Measurements from ENCODE around the gene FLVCR2.

FLVCR2 gene

DNA sequence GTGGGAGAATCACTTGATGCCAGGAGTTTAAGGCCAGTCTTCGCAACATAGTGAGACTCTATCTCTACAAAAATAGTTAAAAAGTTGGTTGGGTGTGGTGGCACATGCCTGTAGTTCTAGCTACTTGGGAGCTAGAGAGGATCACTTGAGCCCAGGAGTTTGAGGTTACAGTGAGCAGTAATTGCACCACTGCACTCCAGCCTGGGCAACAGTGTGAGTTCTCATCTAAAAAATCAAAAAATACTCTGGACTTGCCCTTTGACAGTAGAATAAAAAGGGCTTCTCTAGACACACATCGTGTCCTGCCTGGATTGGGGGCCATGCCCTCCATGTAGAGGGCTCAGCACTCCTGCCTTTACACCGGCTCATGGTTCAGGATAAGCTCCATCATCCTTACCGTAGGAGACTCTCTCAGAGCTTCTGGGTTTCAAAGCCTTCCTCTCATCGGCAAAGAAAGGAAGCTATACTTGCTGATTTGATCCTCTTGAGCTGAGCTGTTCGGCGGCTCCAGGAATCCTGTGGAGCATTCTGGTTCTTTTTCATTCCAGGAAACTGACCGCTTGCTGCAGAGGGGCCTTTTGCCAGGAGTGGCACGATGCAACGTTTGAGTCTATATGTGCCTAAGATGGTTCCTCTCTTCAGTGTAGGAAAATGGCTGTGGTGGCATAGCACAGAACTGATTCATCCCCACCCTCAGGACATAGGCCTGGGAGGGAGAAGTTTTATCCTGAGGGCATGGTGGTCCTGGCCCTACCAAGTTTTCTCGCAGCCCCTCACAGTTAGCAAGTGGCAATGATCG is 29.6 kb downstream of the FLVCR2 start:
- CTCF ChIA-PET, result no interaction called here
- no peak for DNase-seq (ENCODE audit: extremely low spot score)
- POLR2A ChIA-PET, result no interaction called here
- TF ChIP-seq SUZ12 (IDR thresholded peaks at IDR 0.05), result no peak
- TF ChIP-seq ELF4 (IDR thresholded peaks at IDR 0.05), result no peak
- TF ChIP-seq, protein P1, sequence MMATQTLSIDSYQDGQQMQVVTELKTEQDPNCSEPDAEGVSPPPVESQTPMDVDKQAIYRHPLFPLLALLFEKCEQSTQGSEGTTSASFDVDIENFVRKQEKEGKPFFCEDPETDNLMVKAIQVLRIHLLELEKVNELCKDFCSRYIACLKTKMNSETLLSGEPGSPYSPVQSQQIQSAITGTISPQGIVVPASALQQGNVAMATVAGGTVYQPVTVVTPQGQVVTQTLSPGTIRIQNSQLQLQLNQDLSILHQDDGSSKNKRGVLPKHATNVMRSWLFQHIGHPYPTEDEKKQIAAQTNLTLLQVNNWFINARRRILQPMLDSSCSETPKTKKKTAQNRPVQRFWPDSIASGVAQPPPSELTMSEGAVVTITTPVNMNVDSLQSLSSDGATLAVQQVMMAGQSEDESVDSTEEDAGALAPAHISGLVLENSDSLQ (IDR thresholded peaks at IDR 0.05), result no peak
- no peak for TF ChIP-seq CTBP1 (IDR thresholded peaks at IDR 0.05; ENCODE audit: borderline replicate concordance)
- no peak for TF ChIP-seq FOXA1 (IDR thresholded peaks at IDR 0.05)
- no peak for TF ChIP-seq HDGF (IDR thresholded peaks at IDR 0.05; ENCODE audit: borderline replicate concordance)
- TF ChIP-seq ARNT (IDR thresholded peaks at IDR 0.05), result no peak
- TF ChIP-seq SP1 (IDR thresholded peaks at IDR 0.05), result no peak
- TF ChIP-seq BHLHE40 (IDR thresholded peaks at IDR 0.05; ENCODE audit: borderline replicate concordance), result no peak
- TF ChIP-seq ZNF384 (IDR thresholded peaks at IDR 0.05), result no peak
- no peak for TF ChIP-seq LEF1 (IDR thresholded peaks at IDR 0.05; ENCODE audit: borderline replicate concordance)
- TF ChIP-seq NFRKB (IDR thresholded peaks at IDR 0.05), result no peak
- no peak for TF ChIP-seq FOXK2 (IDR thresholded peaks at IDR 0.05)
- TF ChIP-seq FOXM1 (IDR thresholded peaks at IDR 0.05; ENCODE audit: borderline replicate concordance), result no peak
- TF ChIP-seq TARDBP (IDR thresholded peaks at IDR 0.05), result no peak
- no peak for TF ChIP-seq L3MBTL2 (conservative IDR thresholded peaks at IDR 0.05)

DNA sequence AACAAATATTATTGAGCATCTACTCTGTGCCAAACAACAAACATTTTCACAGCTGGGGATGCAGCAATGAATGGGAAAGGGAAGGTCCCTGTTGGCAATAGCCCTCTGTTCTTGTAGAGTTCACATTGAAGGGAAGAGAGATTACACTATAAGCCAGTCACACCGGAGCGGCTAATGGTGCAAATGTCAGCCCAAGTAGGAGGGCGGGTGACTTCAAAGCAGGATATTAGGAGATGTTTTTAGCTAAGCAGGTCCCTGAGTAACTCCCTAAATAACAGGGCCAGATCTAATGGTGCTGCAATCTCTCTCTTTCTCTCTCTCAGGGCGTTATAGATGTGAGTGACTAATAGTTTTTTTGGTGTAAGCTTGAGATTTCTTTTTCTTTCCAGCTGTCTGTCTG is 30.7 kb downstream of the FLVCR2 start:
- DNase-seq (ENCODE audit: extremely low spot score), result no peak
- CTCF ChIA-PET, result no interaction called here
- TF ChIP-seq L3MBTL2 (conservative IDR thresholded peaks at IDR 0.05) (no peak), ZNF384 (IDR thresholded peaks at IDR 0.05) (no peak), LEF1 (IDR thresholded peaks at IDR 0.05; ENCODE audit: borderline replicate concordance) (no peak)
- POLR2A ChIA-PET, result no interaction called here

DNA sequence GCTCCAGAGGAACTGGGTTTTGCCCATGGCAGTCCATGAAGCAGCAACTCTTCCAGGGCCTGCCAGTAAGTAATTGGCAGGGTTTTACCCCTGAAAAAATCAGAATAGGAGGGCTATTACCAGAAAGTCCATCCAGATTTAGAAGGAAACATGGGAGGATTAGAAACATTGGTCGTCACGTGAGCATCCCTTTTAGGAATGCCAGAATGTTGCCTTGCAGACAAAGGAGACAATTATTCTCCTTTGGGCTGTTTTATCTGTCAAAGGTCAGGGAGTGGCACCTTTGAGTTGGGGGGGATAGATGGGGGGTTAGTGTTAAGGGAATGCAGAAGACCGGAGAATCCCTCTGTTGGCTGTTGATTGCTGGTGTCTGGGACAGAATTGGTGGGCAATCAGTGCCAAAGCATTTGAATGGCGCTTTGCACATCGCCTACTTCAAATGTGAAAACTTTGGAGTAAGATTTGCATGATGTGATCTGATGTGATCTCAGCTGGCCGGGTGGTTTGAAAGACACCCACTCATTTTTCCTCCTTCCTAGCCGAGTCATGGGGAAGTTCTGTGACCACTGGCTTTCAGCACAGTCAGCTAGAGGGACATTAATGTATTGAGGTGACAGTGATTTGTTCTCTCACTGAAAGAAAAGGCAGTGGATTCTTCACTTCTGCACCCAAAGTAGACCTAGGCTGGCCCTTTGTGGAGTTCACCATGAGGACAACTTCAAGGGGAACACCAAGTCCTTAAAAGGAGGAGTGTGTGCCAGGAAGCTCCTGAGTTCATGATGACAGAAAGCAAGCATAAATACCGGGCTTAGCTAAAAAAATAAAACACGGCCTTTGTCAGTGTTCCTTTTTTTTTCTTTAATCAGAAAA is 31.4 kb downstream of the FLVCR2 start:
- ChIA-PET CTCF (no interaction called here), POLR2A (no interaction called here)
- DNase-seq (ENCODE audit: extremely low spot score), result no peak
- TF ChIP-seq FOXK2 (IDR thresholded peaks at IDR 0.05), result no peak
- TF ChIP-seq NFRKB (IDR thresholded peaks at IDR 0.05), result no peak
- no peak for TF ChIP-seq FOXM1 (IDR thresholded peaks at IDR 0.05; ENCODE audit: borderline replicate concordance)
- TF ChIP-seq L3MBTL2 (conservative IDR thresholded peaks at IDR 0.05), result no peak
- TF ChIP-seq FOXA1 (IDR thresholded peaks at IDR 0.05), result no peak

DNA sequence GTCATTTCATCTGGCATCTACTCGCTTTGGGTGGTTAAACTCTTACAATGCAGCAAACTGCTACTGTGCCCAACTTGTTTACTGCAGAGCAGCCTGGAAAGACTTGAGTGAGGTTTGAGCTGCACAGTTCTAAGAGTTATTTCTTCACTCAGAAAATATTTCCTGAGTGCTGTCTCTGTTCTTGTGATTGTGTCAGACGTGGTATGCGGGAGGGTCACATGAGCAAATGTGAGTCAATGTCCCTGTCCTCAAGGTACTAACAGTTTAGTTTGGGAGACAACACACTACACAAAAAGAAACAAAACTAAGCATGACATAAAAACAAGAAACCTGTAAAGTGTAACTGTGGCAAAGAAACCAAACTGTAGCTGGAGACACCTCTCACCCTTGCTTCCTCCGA is 32.4 kb downstream of the FLVCR2 start:
- CTCF ChIA-PET, result no interaction called here
- DNase-seq (ENCODE audit: extremely low spot score), result no peak

DNA sequence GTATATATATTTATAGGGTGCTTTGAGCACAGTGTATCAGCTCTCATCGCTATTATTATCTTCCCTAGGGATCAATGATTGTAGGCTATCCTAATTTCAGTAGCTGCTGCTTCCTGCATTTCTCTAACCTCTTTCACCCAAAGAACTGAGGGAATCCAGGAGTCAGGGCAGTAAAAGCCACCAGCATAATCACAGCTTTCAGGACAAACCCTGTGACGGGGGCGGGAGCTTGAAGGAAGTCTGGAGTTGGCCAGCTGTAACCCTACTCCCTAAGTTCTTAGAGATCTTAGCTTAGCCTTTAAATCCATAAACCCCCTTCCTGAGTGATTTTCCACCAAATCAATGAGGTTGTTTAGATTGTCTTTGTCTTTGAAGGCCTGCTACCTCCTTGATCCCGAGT is 33.7 kb downstream of the FLVCR2 start:
- ChIA-PET CTCF (interaction anchor here (0.7 kb wide), 1 partner anchor 51 kb away, joined by 3 read pairs; no protein-coding TSS in a partner anchor), POLR2A (no interaction called here)

More for the DNA sequence above, 32.4 kb downstream of the FLVCR2 start:
- POLR2A ChIA-PET, result no interaction called here
- TF ChIP-seq CTBP1 (IDR thresholded peaks at IDR 0.05; ENCODE audit: borderline replicate concordance), result no peak
- no peak for TF ChIP-seq ELF4 (IDR thresholded peaks at IDR 0.05)
- TF ChIP-seq SUZ12 (IDR thresholded peaks at IDR 0.05), result no peak
- TF ChIP-seq ZNF384 (IDR thresholded peaks at IDR 0.05), result no peak
- no peak for TF ChIP-seq FOXK2 (IDR thresholded peaks at IDR 0.05)
- no peak for TF ChIP-seq FOXM1 (IDR thresholded peaks at IDR 0.05; ENCODE audit: borderline replicate concordance)
- TF ChIP-seq TARDBP (IDR thresholded peaks at IDR 0.05), result no peak
- no peak for TF ChIP-seq HDGF (IDR thresholded peaks at IDR 0.05; ENCODE audit: borderline replicate concordance)
- TF ChIP-seq FOXA1 (IDR thresholded peaks at IDR 0.05), result no peak
- TF ChIP-seq, protein P1 (IDR thresholded peaks at IDR 0.05), result no peak
- no peak for TF ChIP-seq LEF1 (IDR thresholded peaks at IDR 0.05; ENCODE audit: borderline replicate concordance)
- no peak for TF ChIP-seq ARNT (IDR thresholded peaks at IDR 0.05)
- no peak for TF ChIP-seq NFRKB (IDR thresholded peaks at IDR 0.05)
- TF ChIP-seq L3MBTL2 (conservative IDR thresholded peaks at IDR 0.05), result no peak
- TF ChIP-seq SP1 (IDR thresholded peaks at IDR 0.05), result no peak
- no peak for TF ChIP-seq BHLHE40 (IDR thresholded peaks at IDR 0.05; ENCODE audit: borderline replicate concordance)

More for the DNA sequence above, 33.7 kb downstream of the FLVCR2 start:
- TF ChIP-seq TARDBP (IDR thresholded peaks at IDR 0.05), result no peak
- no peak for TF ChIP-seq L3MBTL2 (conservative IDR thresholded peaks at IDR 0.05)
- no peak for TF ChIP-seq ELF4 (IDR thresholded peaks at IDR 0.05)
- TF ChIP-seq SUZ12 (IDR thresholded peaks at IDR 0.05), result no peak
- no peak for TF ChIP-seq LEF1 (IDR thresholded peaks at IDR 0.05; ENCODE audit: borderline replicate concordance)
- no peak for TF ChIP-seq SP1 (IDR thresholded peaks at IDR 0.05)
- no peak for TF ChIP-seq BHLHE40 (IDR thresholded peaks at IDR 0.05; ENCODE audit: borderline replicate concordance)
- TF ChIP-seq FOXK2 (IDR thresholded peaks at IDR 0.05), result no peak
- TF ChIP-seq, protein P1 (IDR thresholded peaks at IDR 0.05), result no peak
- no peak for TF ChIP-seq ARNT (IDR thresholded peaks at IDR 0.05)
- TF ChIP-seq ZNF384 (IDR thresholded peaks at IDR 0.05), result no peak
- no peak for TF ChIP-seq CTBP1 (IDR thresholded peaks at IDR 0.05; ENCODE audit: borderline replicate concordance)
- TF ChIP-seq FOXA1 (IDR thresholded peaks at IDR 0.05), result no peak
- TF ChIP-seq HDGF (IDR thresholded peaks at IDR 0.05; ENCODE audit: borderline replicate concordance), result no peak
- no peak for TF ChIP-seq NFRKB (IDR thresholded peaks at IDR 0.05)
- TF ChIP-seq FOXM1 (IDR thresholded peaks at IDR 0.05; ENCODE audit: borderline replicate concordance), result no peak
- DNase-seq (ENCODE audit: extremely low spot score), result no peak

All from HEK293T (cell line).